Peyer's patch (tissue), 4 donors: Measurements from ENCODE around the gene RNF213. TPM values are rescaled to one million over a fixed set of nuclear protein-coding genes. Genes with fewer than 3 reads are reported as not detected.
A peak's percentile ranks its signal among the peaks of the same experiment; 100 is the strongest.
"Not testable (repeated sequence)": the region's sequence is repeated elsewhere in the genome, so short reads cannot be mapped to it uniquely, and the experiment has no call there.

Experiments
- DNase-seq, 3 donors: peaks; one replicate each; pipeline ENCODE4 v3.0.0-alpha.2; 2017 to 2019
- H3K27ac ChIP-seq, 4 donors: fragments of 200-600 bp; sonication (generic); one replicate each; pipeline ENCODE4 v1.5.1; 2016 to 2019
- H3K27me3 ChIP-seq, 2 donors: fragments of 200-600 bp; sonication (generic); one replicate each; pipeline ENCODE4 v1.5.1; 2019
- H3K36me3 ChIP-seq, 3 donors: fragments of 200-600 bp; sonication (generic); one replicate each; pipeline ENCODE4 v1.5.1; 2016 to 2019
- H3K4me1 ChIP-seq, 4 donors: fragments of 200-600 bp; sonication (generic); one replicate each; pipeline ENCODE4 v1.5.1; 2016 to 2019
- H3K4me3 ChIP-seq, 4 donors: fragments of 200-600 bp; sonication (generic); 1 replicate in 3 of 4; 2 replicates in 1 of 4; pipeline ENCODE4 v1.5.1; 2016 to 2019; ENCODE audit warnings: mild to moderate bottlenecking in 1 of 4
- H3K9me3 ChIP-seq, 4 donors: fragments of 200-600 bp; sonication (generic); one replicate each; pipeline ENCODE4 v1.5.1; 2016 to 2019; ENCODE audit warnings: mild to moderate bottlenecking in 1 of 4
- CTCF ChIP-seq, 6 experiments: fragments of 450-650 bp in 4 of 6; fragments of 200-600 bp in 2 of 6; sonication (generic) in 1 of 6; IDR thresholded peaks; one replicate each; pipeline ENCODE4 v1.5.1; 2017 to 2019; ENCODE audit warnings: antibody characterized with exemption in 6 of 6, mild to moderate bottlenecking in 3 of 6, moderate library complexity in 1 of 6
- POLR2A ChIP-seq, 2 donors: fragments of 450-650 bp; IDR thresholded peaks; one replicate each; pipeline ENCODE4 v1.5.1; 2017; ENCODE audit warnings: antibody characterized with exemption in 2 of 2, mild to moderate bottlenecking in 2 of 2, moderate library complexity in 2 of 2
- total RNA-seq, 4 donors: library from RNA; depleted of rRNA; stranded (reverse); fragments of >200 nt; gene quantifications; one replicate each; pipeline ENCODE4 v1.1.0, GENCODE V29; 2016

RNF213 gene
- total RNA-seq, 4 donors from 2014 or later, result 187 to 404 (median 293) TPM

DNA sequence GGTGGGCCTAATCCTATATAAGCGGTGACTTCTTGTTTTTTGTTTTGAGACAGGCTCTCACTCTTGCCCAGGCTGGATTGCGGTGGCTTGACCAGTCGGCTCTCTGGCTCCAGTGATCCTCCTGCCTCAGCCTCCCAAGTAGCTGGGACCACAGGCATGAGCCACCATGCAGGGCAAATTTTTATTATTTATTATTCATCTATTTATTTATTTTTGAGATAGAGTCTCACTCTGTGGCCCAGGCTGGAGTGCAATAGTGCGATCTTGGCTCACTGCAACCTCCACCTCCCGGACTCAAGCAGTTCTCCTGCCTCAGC is 4.7 kb upstream of the RNF213 start:
- H3K4me1 ChIP-seq, result peaks cover 0 to 16% (median 2%) of the 10 kb centered on the region in 4 donors
- H3K4me3 ChIP-seq, result no peak overlapping the region
- H3K9me3 ChIP-seq, result no peaks in the 10 kb centered on the region
- no peak overlapping the region for H3K27ac ChIP-seq
- TF ChIP-seq CTCF (IDR thresholded peaks at IDR 0.05), result no peak
- no peak for TF ChIP-seq POLR2A (IDR thresholded peaks at IDR 0.05)
- no peaks in the 10 kb centered on the region for H3K27me3 ChIP-seq
- DNase-seq, result no peak
- peaks cover 0 to 5% (median 0%) of the 10 kb centered on the region in 3 donors for H3K36me3 ChIP-seq

- peak in 1 of 3 donors; percentile 59 for DNase-seq
- Histone ChIP-seq H3K9me3 (no peaks in the 10 kb centered on the region), H3K4me1 (peaks cover 0 to 29% (median 8%) of the 10 kb centered on the region in 4 donors), H3K27ac (peak overlapping the region in 2 of 4 donors; percentile 27 to 45), H3K36me3 (no peaks in the 10 kb centered on the region), H3K27me3 (no peaks in the 10 kb centered on the region), H3K4me3 (no peak overlapping the region)
- no peak for TF ChIP-seq POLR2A (IDR thresholded peaks at IDR 0.05)
- TF ChIP-seq CTCF (IDR thresholded peaks at IDR 0.05), result no peak
Observed at GRCh38 chr17:80257716-80258213, 2.9 kb upstream of the RNF213 start.

- not testable (repeated sequence) for H3K27me3 ChIP-seq, H3K36me3 ChIP-seq, H3K4me3 ChIP-seq, H3K9me3 ChIP-seq, DNase-seq
- H3K4me1 ChIP-seq, result peaks cover 0 to 35% (median 14%) of the 10 kb centered on the region in 4 donors
- H3K27ac ChIP-seq, result peak overlapping the region in 1 of 4 donors; percentile 45
Observed at GRCh38 chr17:80258296-80258695, 2.4 kb upstream of the RNF213 start.

DNA sequence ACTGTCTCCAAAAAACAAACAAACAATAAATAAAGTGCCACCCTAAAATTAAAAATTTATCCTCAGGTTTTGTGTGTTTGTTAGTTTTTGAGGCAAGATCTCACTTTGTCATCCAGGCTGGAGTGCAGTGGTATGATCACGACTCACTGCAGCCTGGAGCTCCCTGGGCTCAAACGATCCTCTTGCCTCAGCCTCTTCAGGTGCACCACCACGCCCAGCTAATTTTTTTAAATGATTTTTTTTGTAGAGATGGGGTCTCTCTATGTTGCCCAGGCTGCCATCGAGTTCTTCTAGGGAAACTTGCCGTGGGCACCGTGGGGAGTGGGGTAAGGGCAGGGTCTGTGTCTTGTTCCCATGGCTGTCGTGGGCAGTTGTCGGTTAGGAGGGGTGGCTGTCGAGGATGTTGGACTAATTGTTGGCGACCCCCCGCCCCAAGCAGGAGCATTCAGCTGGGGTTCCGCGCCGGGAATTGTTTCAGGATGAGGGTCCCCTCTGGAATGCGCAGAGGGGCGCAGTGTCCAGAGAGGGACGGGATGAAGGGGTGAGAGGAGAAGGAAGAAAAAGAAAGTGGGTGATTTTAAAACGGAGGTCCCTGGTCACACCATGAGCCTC is 1.1 kb upstream of the RNF213 start:
- no peaks in the 10 kb centered on the region for H3K27me3 ChIP-seq
- no peaks in the 10 kb centered on the region for H3K9me3 ChIP-seq
- H3K4me3 ChIP-seq, result peak overlapping the region; percentile 62 to 90 (median 86)
- H3K36me3 ChIP-seq, result no peaks in the 10 kb centered on the region
- no peak for DNase-seq
- TF ChIP-seq CTCF (IDR thresholded peaks at IDR 0.05) (no peak), POLR2A (IDR thresholded peaks at IDR 0.05) (peak in 1 of 2 donors; percentile 7)
- H3K27ac ChIP-seq, result peak overlapping the region; percentile 85 to 99 (median 94)
- H3K4me1 ChIP-seq, result peaks cover 3 to 42% (median 15%) of the 10 kb centered on the region in 4 donors

GRCh38 chr17:80260069-80260535 is 550 bp upstream of the RNF213 start:
- Histone ChIP-seq H3K9me3 (no peaks in the 10 kb centered on the region), H3K4me3 (peak overlapping the region; percentile 62 to 90 (median 86)), H3K4me1 (peaks cover 3 to 42% (median 15%) of the 10 kb centered on the region in 4 donors), H3K27ac (peak overlapping the region; percentile 85 to 99 (median 94)), H3K27me3 (no peaks in the 10 kb centered on the region), H3K36me3 (no peaks in the 10 kb centered on the region)
- peak; percentile 64 to 83 (median 82) for DNase-seq
- TF ChIP-seq POLR2A (IDR thresholded peaks at IDR 0.05) (peak in 1 of 2 donors; percentile 57), CTCF (IDR thresholded peaks at IDR 0.05) (no peak)

GRCh38 chr17:80261159-80261894 is 675 bp downstream of the RNF213 start:
- Histone ChIP-seq H3K9me3 (no peaks in the 10 kb centered on the region), H3K36me3 (peaks cover 0 to 10% (median 0%) of the 10 kb centered on the region in 3 donors), H3K4me3 (peak overlapping the region; percentile 90 to 100 (median 94)), H3K27me3 (no peaks in the 10 kb centered on the region), H3K27ac (peak overlapping the region; percentile 99 to 100 (median 100)), H3K4me1 (peaks cover 3 to 37% (median 20%) of the 10 kb centered on the region in 4 donors)
- TF ChIP-seq CTCF (IDR thresholded peaks at IDR 0.05) (no peak), POLR2A (IDR thresholded peaks at IDR 0.05) (peak in 1 of 2 donors; percentile 6)
- peak; percentile 69 to 84 (median 75) for DNase-seq
